ENCODE measurements around the gene BAG1. TPM values are rescaled to one million over a fixed set of nuclear protein-coding genes. Genes with fewer than 3 reads are reported as not detected.

BAG1 gene
- total and polyA plus RNA-seq, 2 of the 13 experiments (the other 11 are each of a cell fraction or from before 2014, with no cell fraction given), result 23.1 to 59.5 TPM

DNA sequence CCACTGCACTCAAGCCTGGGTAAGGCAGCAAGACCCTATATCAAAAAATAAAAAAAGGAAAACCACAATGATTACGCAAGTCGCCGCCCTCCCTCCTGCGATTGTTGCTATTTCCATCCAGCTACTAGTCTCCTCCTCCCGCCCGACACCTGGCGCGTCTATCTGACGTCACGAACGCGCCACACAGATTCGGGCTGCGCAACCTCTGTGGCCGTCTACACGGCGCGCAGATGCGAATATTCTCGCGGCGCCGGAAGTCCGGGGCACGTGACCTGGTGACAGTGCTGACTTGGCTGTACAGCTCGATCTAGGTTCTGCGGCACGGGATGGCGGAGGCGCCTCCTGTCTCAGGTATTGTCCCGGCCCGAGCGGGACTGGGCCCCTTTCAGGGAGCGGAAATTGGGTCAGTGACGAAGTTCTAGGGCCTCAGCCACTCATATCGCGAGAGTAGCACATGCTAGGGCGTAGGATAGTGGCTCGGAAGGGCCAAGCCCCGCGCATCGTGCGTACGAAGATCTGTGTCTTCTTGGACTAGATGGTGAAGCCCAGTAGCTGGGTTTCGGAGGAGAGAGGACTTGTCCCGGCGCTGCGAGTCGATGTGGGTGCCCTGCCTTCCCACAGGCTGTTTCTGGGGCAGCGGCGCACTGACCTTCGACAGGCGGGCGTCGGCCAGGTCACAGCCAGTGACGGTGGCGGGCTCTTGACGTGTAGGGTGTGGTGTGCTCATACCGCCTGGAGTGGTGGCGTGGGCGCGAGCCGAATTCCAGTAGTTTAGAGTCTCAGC lies 25.9 kb upstream of the BAG1 start, which contains the start of gene NFX1 (continued):
- TF ChIP-seq, protein P1, sequence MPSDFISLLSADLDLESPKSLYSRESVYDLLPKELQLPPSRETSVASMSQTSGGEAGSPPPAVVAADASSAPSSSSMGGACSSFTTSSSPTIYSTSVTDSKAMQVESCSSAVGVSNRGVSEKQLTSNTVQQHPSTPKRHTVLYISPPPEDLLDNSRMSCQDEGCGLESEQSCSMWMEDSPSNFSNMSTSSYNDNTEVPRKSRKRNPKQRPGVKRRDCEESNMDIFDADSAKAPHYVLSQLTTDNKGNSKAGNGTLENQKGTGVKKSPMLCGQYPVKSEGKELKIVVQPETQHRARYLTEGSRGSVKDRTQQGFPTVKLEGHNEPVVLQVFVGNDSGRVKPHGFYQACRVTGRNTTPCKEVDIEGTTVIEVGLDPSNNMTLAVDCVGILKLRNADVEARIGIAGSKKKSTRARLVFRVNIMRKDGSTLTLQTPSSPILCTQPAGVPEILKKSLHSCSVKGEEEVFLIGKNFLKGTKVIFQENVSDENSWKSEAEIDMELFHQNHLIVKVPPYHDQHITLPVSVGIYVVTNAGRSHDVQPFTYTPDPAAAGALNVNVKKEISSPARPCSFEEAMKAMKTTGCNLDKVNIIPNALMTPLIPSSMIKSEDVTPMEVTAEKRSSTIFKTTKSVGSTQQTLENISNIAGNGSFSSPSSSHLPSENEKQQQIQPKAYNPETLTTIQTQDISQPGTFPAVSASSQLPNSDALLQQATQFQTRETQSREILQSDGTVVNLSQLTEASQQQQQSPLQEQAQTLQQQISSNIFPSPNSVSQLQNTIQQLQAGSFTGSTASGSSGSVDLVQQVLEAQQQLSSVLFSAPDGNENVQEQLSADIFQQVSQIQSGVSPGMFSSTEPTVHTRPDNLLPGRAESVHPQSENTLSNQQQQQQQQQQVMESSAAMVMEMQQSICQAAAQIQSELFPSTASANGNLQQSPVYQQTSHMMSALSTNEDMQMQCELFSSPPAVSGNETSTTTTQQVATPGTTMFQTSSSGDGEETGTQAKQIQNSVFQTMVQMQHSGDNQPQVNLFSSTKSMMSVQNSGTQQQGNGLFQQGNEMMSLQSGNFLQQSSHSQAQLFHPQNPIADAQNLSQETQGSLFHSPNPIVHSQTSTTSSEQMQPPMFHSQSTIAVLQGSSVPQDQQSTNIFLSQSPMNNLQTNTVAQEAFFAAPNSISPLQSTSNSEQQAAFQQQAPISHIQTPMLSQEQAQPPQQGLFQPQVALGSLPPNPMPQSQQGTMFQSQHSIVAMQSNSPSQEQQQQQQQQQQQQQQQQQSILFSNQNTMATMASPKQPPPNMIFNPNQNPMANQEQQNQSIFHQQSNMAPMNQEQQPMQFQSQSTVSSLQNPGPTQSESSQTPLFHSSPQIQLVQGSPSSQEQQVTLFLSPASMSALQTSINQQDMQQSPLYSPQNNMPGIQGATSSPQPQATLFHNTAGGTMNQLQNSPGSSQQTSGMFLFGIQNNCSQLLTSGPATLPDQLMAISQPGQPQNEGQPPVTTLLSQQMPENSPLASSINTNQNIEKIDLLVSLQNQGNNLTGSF (CRISPR knock-in tag; IDR thresholded peaks at IDR 0.05), result no peak
- TF ChIP-seq ZMAT3 (CRISPR knock-in tag; conservative IDR thresholded peaks at IDR 0.05) (peak; percentile 94; the same call in 1 of the 2 replicates), PHF20 (CRISPR knock-in tag; IDR thresholded peaks at IDR 0.05) (peak; percentile 97), HNF4G (IDR thresholded peaks at IDR 0.05; ENCODE audit: borderline replicate concordance, low read depth, low read length) (no peak; the same call in 1 of the 2 replicates), HNF4G (CRISPR knock-in tag; IDR thresholded peaks at IDR 0.05; ENCODE audit: borderline replicate concordance, low read depth) (no peak; the same call in 1 of the 2 replicates), FIP1L1 (IDR thresholded peaks at IDR 0.05; ENCODE audit: borderline replicate concordance, insufficient read depth, low read depth, low read length) (peak; percentile 16; the same call in 1 of the 2 replicates), ZFAT (CRISPR knock-in tag; conservative IDR thresholded peaks at IDR 0.05) (no peak), WIZ (CRISPR knock-in tag; IDR thresholded peaks at IDR 0.05) (peak; percentile 67; the same call in 1 of the 2 replicates), MAFG (CRISPR knock-in tag; IDR thresholded peaks at IDR 0.05) (no peak), TAF15 (IDR thresholded peaks at IDR 0.05; ENCODE audit: low read depth, low read length, poor library complexity, severe bottlenecking) (no peak)
- TF ChIP-seq, protein P2, sequence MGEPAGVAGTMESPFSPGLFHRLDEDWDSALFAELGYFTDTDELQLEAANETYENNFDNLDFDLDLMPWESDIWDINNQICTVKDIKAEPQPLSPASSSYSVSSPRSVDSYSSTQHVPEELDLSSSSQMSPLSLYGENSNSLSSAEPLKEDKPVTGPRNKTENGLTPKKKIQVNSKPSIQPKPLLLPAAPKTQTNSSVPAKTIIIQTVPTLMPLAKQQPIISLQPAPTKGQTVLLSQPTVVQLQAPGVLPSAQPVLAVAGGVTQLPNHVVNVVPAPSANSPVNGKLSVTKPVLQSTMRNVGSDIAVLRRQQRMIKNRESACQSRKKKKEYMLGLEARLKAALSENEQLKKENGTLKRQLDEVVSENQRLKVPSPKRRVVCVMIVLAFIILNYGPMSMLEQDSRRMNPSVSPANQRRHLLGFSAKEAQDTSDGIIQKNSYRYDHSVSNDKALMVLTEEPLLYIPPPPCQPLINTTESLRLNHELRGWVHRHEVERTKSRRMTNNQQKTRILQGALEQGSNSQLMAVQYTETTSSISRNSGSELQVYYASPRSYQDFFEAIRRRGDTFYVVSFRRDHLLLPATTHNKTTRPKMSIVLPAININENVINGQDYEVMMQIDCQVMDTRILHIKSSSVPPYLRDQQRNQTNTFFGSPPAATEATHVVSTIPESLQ (CRISPR knock-in tag; conservative IDR thresholded peaks at IDR 0.05), result no peak
- TF ChIP-seq, protein P3, sequence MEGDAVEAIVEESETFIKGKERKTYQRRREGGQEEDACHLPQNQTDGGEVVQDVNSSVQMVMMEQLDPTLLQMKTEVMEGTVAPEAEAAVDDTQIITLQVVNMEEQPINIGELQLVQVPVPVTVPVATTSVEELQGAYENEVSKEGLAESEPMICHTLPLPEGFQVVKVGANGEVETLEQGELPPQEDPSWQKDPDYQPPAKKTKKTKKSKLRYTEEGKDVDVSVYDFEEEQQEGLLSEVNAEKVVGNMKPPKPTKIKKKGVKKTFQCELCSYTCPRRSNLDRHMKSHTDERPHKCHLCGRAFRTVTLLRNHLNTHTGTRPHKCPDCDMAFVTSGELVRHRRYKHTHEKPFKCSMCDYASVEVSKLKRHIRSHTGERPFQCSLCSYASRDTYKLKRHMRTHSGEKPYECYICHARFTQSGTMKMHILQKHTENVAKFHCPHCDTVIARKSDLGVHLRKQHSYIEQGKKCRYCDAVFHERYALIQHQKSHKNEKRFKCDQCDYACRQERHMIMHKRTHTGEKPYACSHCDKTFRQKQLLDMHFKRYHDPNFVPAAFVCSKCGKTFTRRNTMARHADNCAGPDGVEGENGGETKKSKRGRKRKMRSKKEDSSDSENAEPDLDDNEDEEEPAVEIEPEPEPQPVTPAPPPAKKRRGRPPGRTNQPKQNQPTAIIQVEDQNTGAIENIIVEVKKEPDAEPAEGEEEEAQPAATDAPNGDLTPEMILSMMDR (CRISPR knock-in tag; IDR thresholded peaks at IDR 0.05), result no peak
- TF ChIP-seq, protein P4, sequence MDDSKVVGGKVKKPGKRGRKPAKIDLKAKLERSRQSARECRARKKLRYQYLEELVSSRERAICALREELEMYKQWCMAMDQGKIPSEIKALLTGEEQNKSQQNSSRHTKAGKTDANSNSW (CRISPR knock-in tag; IDR thresholded peaks at IDR 0.05; ENCODE audit: borderline replicate concordance), result no peak; the same call in 1 of the 2 replicates
- TF ChIP-seq, protein P5, sequence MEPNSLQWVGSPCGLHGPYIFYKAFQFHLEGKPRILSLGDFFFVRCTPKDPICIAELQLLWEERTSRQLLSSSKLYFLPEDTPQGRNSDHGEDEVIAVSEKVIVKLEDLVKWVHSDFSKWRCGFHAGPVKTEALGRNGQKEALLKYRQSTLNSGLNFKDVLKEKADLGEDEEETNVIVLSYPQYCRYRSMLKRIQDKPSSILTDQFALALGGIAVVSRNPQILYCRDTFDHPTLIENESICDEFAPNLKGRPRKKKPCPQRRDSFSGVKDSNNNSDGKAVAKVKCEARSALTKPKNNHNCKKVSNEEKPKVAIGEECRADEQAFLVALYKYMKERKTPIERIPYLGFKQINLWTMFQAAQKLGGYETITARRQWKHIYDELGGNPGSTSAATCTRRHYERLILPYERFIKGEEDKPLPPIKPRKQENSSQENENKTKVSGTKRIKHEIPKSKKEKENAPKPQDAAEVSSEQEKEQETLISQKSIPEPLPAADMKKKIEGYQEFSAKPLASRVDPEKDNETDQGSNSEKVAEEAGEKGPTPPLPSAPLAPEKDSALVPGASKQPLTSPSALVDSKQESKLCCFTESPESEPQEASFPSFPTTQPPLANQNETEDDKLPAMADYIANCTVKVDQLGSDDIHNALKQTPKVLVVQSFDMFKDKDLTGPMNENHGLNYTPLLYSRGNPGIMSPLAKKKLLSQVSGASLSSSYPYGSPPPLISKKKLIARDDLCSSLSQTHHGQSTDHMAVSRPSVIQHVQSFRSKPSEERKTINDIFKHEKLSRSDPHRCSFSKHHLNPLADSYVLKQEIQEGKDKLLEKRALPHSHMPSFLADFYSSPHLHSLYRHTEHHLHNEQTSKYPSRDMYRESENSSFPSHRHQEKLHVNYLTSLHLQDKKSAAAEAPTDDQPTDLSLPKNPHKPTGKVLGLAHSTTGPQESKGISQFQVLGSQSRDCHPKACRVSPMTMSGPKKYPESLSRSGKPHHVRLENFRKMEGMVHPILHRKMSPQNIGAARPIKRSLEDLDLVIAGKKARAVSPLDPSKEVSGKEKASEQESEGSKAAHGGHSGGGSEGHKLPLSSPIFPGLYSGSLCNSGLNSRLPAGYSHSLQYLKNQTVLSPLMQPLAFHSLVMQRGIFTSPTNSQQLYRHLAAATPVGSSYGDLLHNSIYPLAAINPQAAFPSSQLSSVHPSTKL (CRISPR knock-in tag; IDR thresholded peaks at IDR 0.05), result peak; percentile 71; the same call in 1 of the 2 replicates

Data from HepG2 (cell line).